Left kidney (tissue), 8 donors: ENCODE measurements around the gene SLC13A2. TPM values are rescaled to one million over a fixed set of nuclear protein-coding genes. Genes with fewer than 3 reads are reported as not detected.
"Not testable (repeated sequence)": the region's sequence is repeated elsewhere in the genome, so short reads cannot be mapped to it uniquely, and the experiment has no call there.

Source experiments
- DNase-seq: peaks from one replicate; pipeline ENCODE4 v3.0.0-alpha.2; 2013
- long read RNA-seq, 8 donors: transcript quantifications; one replicate each; lab custom pipeline, GENCODE V29; 2026
- polyA plus RNA-seq: library from polyadenylated mRNA; unstranded; fragments of 120-200 nt; gene quantifications from one replicate; pipeline ENCODE4 v1.2.1, GENCODE V29; 2013; ENCODE audit not compliant: insufficient read length

SLC13A2 gene, protein sequence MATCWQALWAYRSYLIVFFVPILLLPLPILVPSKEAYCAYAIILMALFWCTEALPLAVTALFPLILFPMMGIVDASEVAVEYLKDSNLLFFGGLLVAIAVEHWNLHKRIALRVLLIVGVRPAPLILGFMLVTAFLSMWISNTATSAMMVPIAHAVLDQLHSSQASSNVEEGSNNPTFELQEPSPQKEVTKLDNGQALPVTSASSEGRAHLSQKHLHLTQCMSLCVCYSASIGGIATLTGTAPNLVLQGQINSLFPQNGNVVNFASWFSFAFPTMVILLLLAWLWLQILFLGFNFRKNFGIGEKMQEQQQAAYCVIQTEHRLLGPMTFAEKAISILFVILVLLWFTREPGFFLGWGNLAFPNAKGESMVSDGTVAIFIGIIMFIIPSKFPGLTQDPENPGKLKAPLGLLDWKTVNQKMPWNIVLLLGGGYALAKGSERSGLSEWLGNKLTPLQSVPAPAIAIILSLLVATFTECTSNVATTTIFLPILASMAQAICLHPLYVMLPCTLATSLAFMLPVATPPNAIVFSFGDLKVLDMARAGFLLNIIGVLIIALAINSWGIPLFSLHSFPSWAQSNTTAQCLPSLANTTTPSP
- 15.2 TPM for polyA plus RNA-seq
- long read RNA-seq, donor 1, partial matches to known transcripts: 0 of 4 reads
- long read RNA-seq, donor 1, other reads (novel, unspliced or antisense): 0 of 4 reads
- long read RNA-seq, donor 2, partial matches to known transcripts: 0 of 3 reads
- long read RNA-seq, donor 2, other reads (novel, unspliced or antisense): 0 of 3 reads
- long read RNA-seq, donor 3, partial matches to known transcripts: 7 of 11 reads
- long read RNA-seq, donor 3, other reads (novel, unspliced or antisense): 0 of 11 reads
- long read RNA-seq, donor 4: 0 reads
- long read RNA-seq, donor 5, transcript SLC13A2-201 (12 exons, 2,711 nt): major isoform, 7 of 13 reads
- long read RNA-seq, donor 5, partial matches to known transcripts: 5 of 13 reads
- long read RNA-seq, donor 5, other reads (novel, unspliced or antisense): 0 of 13 reads
- long read RNA-seq, donor 6, partial matches to known transcripts: 6 of 12 reads
- long read RNA-seq, donor 6, other reads (novel, unspliced or antisense): 0 of 12 reads
- long read RNA-seq, donor 7, partial matches to known transcripts: 0 of 2 reads
- long read RNA-seq, donor 7, other reads (novel, unspliced or antisense): 0 of 2 reads
- long read RNA-seq, donor 8, partial matches to known transcripts: 0 of 3 reads
- long read RNA-seq, donor 8, other reads (novel, unspliced or antisense): 0 of 3 reads

DNA sequence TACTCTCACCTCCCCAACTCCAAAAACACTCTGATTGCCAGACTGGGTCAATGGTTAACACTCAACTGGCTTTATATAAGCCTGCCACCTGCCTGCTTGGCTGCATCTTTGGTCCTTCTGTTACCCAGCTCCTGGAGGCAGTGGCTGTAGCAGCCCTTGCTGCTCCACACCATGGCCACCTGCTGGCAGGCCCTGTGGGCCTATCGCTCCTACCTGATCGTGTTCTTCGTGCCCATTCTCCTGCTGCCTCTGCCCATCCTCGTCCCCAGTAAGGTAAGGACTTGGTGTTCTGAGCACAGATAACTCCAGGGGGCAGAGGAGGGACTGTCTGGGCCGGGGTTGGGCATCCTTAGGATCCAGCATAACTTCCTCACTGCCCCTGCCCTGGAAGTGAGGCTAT lies at the start of gene SLC13A2:
TSS of gene SLC13A2 (plus strand) at position 103 of the 400 bp plus-strand sequence. CDS start at position 172, 69 bp downstream.
- DNase-seq: no peak

DNA sequence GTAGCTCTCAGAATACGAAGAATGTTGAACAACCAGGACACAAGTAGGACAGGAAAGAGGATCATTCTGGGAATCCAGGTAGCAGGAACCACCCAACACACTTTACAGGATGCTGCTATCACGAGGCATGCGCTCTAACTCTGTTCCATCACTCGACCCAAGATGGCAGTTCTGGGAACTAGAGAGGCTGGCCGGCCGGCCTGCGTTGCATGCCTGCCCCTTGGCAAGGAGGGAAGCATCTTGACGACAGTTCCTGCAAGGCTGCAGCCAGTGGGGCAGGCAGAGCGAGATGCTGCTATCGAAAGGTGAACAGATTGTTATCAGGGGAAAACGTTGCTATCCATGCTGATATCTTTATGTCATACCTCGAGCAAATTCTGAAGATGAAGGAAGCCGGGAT lies 48.2 kb upstream of the SLC13A2 start:
- no peak for DNase-seq

DNA sequence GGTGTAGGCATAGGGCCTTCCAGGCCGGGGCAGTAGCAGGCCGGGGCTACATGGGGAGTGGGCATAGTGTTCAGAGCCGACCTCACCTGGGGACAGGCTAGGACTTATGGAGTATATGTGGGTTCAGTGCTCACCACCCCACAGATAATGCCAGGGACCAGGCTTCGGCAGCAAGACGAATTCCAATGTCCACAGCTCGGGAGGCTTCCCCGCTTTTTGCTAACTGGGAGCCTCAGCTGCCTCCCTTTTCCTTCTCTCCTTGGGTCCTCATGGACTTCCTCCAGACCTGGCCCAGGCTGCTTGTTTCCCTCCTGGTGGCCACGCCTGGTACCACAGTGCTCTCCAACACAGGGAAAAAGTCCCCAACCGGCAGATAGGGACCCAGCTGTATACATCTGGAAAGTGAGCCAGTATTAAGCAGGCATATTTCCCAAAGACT lies 47.3 kb upstream of the SLC13A2 start:
- no peak for DNase-seq

DNA sequence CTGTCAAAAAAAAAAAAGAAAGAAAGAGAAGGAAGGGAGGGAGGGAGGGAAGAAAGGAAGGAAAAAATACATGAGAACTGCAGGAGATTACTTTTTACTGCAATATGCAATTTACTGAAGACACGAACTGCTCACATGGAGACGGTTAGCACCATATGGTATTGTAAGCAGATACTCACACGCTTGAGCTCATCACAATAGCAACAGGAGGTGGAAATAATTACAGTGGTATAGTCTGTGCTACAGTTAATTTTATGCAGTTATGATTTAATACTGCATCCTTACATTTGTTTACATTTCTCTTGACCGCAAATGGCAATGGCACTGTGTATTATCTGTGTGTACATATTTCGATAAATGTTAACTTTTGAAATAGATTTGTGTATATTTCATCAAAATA lies 46.1 kb upstream of the SLC13A2 start:
- DNase-seq: no peak

DNA sequence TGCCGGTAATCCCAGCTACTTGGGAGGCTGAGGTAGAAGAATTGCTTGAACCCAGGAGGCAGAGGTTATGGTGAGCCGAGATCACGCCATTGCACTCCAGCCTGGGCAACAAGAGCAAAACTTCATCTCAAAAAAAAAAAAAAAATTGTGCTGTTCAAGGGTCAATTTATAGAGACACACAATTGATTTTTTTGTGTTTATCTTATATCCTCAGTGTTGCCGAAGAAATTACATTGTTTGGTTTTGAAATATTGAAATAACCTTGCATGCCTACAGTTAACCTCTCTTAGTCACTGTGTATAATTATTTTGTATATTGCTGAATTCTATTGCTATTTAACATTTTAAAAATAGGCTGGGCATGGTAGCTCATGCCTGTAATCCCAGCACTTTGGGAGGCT lies 45.5 kb upstream of the SLC13A2 start:
- DNase-seq: not testable (repeated sequence)

DNA sequence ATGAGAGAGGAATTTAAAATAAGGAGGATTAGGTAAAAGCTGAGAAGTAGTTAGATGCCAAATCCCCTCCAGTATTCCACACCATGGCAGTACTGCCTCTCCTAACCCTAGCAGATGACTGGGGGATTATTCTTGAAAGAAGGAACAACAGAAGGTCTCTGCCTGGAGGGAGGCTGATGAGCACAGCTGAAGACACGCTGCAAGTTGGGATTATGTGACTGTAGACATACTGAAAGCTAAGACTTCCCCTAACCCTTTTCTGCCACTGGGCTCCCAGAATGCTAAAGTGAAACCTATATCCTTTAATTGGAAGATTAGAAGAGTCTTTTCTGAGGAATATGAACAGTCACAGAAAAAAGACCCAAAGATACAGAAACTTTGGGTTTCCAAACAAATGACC lies 39.7 kb upstream of the SLC13A2 start:
- no peak for DNase-seq

DNA sequence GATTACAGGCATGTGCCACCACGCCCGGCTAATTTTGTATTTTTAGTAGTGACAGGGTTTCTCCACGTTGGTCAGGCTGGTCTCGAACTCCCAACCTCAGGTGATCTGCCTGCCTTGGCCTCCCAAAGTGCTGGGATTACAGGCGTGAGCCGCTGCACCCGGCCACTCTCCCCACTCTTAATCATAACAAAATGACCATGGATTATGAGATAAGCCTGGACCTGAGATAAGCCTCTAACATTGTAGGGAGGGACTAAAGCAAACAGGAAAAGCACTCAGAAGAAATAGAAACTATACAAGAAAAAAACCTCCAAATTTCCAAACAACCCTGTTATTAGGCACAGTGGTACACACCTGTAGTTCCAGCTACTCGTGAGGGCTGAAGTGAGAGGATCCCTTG lies 39.1 kb upstream of the SLC13A2 start:
- DNase-seq: not testable (repeated sequence)

DNA sequence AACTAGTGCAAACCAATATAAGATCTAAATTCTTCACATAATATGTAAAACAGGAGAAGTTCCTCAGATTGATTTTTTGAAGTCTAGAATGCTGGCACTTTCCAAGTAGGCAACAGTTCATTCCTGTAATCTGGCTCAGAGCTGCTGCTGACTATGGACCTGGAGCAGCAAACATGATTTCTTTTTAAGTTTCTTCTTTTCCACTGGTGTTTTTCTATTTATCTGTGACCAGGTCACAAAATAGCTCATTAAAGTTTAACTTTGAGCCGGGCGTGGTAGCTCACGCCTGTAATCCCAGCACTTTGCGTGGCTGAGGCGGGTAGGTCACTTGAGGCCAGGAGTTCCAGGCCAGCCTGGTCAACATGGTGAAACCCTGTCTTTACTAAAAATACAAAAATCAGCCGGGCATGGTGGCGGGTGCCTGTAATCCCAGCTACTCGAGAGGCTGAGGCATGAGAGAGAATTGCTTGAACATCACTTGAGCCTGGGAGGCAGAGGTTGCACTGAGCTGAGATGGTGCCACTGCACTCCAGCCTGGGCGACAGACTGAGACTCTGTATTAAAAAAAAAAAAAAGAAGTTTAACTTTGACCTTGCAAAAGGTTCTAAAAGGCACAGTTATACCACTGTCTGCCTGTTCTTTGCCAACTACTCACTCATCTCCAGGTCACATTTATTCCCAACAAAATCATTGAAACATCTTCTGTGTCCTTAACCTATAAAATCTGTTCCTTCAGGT lies 29.4 kb upstream of the SLC13A2 start:
- no peak for DNase-seq

DNA sequence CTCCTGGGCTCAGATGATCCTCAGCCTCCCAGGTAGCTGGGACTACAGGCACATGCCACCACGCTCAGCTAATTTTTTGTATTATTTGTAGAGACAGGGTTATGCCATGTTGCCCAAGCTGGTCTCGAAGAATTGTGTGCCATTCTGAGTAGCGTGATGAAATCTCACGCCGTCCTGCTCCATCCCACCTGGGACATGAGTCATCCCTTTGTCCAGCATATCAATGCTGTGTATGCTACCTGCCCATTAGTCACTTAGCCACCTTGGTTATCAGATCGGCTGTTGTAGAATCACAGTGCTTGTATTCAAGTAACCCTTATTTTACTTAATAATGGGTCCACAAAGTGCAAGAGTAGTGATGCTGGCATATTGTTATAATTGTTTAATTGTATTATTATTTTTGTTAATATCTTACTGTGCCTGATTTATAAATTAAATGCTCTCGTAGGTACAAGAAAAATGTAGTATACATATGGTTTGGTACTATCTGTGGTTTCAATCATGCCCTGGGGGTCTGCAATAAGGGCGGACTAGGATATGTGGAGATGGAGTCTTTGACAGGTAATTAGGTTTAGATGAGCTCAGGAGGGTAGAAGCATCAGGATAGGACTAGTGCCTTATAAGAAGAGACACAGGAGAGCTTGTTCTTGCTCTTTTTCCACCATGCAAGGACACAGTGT lies 26.6 kb upstream of the SLC13A2 start:
- no peak for DNase-seq

DNA sequence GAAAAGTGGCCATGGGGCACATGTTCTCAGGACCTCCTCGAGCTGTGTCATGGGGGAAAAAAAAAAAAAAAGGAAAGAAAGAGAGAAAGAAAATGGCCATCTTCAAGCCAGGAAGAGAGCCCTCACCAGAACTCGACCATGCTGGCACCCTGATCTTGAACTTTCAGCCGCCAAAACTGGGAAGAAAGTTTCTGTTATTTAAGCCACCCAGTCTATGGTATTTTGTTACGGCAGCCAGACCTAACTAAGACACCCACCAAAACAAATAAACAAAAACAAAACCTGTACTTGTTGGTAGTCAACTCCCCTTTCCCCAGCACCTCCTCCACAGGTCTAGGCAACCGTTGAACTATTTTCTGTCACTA lies 26.1 kb upstream of the SLC13A2 start:
- no peak for DNase-seq

DNA sequence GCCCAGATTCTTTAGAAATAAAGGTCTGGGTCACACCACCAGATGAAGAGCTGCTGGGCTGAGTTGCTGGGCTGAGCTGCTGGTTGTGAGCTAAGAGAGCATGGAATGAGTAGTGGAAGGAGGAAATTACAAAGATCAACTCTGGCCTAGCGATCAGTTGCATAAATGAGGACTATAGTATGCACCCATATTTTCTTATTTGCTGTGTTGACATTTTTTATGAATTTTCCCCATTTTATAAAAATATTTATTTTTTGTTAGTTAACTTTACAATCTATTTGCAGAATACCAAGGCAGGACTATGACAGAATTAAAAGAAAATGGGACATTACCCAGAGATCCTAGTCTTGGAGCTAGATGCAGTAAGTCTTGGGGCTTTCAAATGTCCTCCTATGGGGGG lies 23.6 kb upstream of the SLC13A2 start:
- no peak for DNase-seq

DNA sequence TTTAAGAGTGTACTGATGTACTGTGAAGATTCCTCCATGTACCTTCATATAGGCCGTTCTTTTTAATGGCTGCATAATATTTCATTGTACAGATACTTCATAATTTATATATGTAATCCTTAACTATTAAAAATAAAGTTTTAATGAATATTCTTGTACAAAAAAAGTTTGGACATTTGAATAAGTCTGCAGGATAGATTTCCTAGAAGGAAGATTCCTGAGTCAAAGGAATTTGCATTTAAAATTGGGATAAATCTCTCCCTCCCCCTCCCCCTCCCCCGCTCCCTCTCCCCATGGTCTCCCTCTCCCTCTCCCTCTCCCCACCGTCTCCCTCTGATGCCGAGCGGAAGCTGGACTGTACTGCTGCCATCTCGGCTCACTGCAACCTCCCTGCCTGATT lies 15.6 kb upstream of the SLC13A2 start:
- no peak for DNase-seq

DNA sequence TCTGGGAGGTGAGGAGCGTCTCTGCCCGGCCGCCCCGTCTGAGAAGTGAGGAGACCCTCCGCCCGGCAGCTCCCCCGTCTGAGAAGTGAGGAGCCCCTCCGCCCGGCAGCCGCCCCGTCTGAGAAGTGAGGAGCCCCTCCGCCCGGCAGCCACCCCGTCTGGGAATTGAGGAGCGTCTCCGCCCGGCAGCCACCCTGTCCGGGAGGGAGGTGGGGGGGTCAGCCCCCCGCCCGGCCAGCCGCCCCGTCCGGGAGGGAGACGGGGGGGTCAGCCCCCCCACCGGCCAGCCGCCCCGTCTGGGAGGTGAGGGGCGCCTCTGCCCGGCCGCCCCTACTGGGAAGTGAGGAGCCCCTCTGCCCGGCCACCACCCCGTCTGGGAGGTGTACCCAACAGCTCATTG lies 14.6 kb upstream of the SLC13A2 start:
- DNase-seq: not testable (repeated sequence)

DNA sequence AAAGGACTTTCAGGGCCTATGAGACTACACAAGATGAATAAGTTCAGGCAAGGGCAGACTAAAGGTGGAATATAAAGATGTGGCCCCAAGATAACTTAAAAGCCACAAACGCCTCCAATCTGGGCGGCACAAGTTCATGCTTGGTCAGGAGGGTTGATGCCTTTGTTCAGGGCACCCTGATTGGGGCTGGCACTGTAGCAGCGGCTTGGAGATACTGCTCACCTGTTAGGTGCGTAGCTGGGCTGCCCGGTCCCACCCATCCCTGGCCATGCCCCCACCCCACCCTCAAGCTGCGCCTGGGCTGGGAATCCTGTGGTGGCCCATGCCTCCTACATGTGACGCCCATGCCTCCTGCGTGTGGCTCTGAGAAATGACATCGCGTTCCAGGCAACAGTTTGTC lies 12.5 kb upstream of the SLC13A2 start:
- DNase-seq: no peak

DNA sequence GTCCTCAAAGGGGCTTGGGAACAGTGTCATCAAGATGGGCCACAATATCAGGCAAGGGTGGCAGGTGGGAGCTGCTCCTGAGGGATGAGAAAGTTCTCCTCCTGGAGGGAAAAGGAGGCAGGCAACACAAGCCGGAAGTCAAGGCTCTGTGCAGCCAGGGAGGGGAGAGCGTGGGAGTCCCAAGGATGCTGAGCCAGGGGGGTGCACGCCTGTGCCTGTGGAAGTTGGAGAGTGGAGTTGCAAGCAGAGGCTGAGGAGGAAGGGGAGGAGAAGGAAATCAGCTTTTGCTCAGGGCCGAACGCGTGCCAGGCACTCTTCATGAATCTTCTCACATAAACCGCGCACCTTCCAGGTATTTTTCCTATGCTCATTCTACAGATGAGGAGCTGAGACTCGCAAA lies 7.4 kb upstream of the SLC13A2 start:
- no peak for DNase-seq

DNA sequence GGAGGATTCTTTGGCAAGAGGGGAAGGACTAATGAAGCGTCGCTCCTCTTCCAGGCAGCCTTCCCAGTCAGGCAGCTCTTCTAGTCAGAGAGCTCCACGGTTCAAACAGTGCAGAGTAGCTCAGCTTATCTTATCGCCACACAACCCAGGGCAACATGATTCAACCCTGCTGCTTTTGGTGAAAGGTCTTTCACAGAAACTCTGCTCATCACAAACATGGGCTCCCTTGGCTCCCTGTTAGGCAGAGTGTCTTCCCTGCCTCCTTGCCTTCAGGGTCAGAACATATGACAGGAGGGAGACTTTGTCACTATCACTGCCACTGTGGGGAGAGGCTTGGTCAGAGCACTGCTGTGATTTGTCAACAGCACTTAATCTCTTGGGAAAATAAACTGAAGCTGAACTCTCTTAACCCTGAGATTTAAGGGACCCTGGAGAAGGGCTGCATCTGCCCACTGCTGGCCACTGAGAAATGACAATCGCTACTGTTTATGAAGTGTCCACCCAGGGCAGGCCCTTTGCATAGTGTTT lies 6.9 kb upstream of the SLC13A2 start:
- no peak for DNase-seq

DNA sequence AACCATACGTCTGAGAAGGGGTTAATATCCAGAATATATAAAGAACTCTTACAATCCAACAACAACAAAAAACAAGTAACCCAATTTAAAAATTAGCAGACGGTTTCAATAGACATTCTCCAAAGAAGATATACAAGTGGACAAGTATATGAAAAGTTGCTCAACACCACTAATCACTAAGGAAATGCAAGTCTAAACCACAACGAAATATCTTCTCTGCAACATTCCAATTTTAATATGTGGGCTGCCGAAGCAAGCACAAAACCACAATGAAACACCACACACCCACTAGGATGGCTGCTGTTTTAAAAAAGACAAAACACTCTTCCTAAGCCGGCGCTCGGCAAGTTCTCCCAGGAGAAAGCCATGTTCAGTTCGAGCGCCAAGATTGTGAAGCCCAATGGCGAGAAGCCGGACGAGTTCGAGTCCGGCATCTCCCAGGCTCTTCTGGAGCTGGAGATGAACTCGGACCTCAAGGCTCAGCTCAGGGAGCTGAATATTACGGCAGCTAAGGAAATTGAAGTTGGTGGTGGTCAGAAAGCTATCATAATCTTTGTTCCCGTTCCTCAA lies 5.9 kb upstream of the SLC13A2 start:
- DNase-seq: no peak

DNA sequence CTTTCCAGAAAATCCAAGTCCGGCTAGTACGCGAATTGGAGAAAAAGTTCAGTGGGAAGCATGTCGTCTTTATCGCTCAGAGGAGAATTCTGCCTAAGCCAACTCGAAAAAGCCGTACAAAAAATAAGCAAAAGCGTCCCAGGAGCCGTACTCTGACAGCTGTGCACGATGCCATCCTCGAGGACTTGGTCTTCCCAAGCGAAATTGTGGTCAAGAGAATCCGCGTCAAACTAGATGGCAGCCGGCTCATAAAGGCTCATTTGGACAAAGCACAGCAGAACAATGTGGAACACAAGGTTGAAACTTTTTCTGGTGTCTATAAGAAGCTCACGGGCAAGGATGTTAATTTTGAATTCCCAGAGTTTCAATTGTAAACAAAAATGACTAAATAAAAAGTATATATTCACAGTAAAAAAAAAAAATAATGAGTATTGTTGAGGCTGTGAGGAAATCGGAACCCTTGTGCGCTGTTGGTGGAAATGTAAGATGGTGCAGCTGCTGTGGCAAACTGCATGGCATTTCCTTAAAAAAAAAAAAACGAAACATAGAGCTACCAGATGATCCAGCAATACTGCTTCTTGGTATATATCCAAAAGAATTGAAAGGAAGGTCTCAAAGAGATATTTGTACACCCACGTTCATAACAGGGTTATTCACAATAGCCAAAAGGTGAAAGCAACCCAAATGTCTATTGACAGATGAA lies 5.3 kb upstream of the SLC13A2 start:
- not testable (repeated sequence) for DNase-seq

DNA sequence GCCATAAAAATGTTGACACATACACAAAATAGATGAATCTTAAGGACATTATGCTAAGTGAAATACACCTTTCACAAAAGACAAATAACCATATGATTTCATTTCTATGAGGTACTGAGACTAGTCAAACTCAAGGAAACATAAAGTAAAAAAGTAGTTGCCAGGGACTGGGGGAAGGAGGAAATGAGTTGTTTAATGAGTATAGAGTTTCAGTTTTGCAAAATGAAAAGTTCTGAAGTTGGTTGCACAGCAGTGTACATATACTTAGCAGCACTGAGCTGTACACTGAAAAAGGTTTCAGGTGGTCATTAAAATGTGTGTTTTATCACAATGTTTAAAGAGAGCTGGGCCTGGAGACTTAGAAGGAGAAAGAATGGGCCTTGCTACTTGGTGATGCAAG lies 4.7 kb upstream of the SLC13A2 start:
- no peak for DNase-seq

DNA sequence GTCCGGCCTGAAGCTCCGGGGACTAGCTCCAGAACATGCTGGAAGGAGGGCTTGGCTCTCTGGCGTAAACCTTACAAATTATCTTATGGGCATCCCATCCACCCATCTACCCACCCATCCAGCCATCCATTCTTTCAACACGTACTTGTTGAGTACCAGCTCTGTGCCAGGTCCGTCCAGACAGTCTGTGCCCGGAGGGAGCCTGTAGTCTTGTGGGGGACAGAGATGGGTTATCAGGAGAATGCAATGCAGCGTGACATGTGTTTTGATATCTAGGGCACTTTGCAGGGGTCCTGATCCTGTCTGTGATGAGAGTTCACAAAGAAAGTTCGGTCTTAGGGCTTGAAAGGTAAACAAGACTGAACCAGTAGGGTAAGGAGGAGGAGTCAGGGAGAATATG lies 4.1 kb upstream of the SLC13A2 start:
- DNase-seq: no peak
